HepG2 (cell line): Measurements from ENCODE around the gene GSK3B. TPM values are rescaled to one million over a fixed set of nuclear protein-coding genes. Genes with fewer than 3 reads are reported as not detected.

Experiments used
- ARID4A ChIP-seq: sonication (generic); formaldehyde crosslinking; IDR thresholded peaks from 2 replicates; pipeline ENCODE4 v1.5.0; 2020; ENCODE audit warnings: mild to moderate bottlenecking, missing genetic modification reagents, borderline replicate concordance
- CENPBD1 ChIP-seq: sonication (generic); formaldehyde crosslinking; IDR thresholded peaks from 2 replicates; pipeline ENCODE4 v1.8.0; 2022; ENCODE audit warnings: missing genetic modification reagents, low read depth, mild to moderate bottlenecking, borderline replicate concordance
- MXD1 ChIP-seq: sonication (generic); formaldehyde crosslinking; IDR thresholded peaks from 2 replicates; pipeline ENCODE4 v1.4.0; 2020; ENCODE audit warnings: mild to moderate bottlenecking, missing genetic modification reagents
- MYC ChIP-seq: sonication (generic); formaldehyde crosslinking; IDR thresholded peaks from 2 replicates; pipeline ENCODE4 v1.9.0; 2021; ENCODE audit warnings: missing genetic modification reagents, borderline replicate concordance
- NR2F6 ChIP-seq, 2 experiments: IDR thresholded peaks; 2 replicates each; pipeline ENCODE4 v1.6.1; 2016; ENCODE audit warnings: antibody characterized with exemption in 1 of 2, mild to moderate bottlenecking in 1 of 2
- PTBP1 ChIP-seq: fragments of 200-400 bp; formaldehyde crosslinking; IDR thresholded peaks from 2 replicates; pipeline ENCODE4 v1.6.1; 2018; ENCODE audit warnings: low read length, low read depth; ENCODE audit not compliant: poor library complexity, severe bottlenecking
- SNAPC4 ChIP-seq: sonication (generic); formaldehyde crosslinking; IDR thresholded peaks from 2 replicates; pipeline ENCODE4 v1.4.0; 2020; ENCODE audit warnings: mild to moderate bottlenecking, missing genetic modification reagents
- SOX13 ChIP-seq, 3 experiments: fragments of 450-650 bp in 1 of 3; sonication (generic) in 1 of 3; formaldehyde crosslinking in 1 of 3; IDR thresholded peaks in 2 of 3; conservative IDR thresholded peaks in 1 of 3; 2 replicates each; pipeline versions ENCODE4 v1.5.0 to v1.6.1; 2016 to 2020; ENCODE audit warnings: antibody characterized with exemption in 1 of 3, mild to moderate bottlenecking in 1 of 3, missing compliant biosample characterization in 1 of 3, missing genetic modification reagents in 1 of 3, moderate library complexity in 1 of 3
- TEAD2 ChIP-seq: sonication (generic); formaldehyde crosslinking; IDR thresholded peaks from 2 replicates; pipeline ENCODE4 v1.9.0; 2021; ENCODE audit warnings: missing genetic modification reagents
- TFE3 ChIP-seq: IDR thresholded peaks from 2 replicates; pipeline ENCODE4 v1.6.1; 2016
- ZNF598 ChIP-seq: sonication (generic); formaldehyde crosslinking; IDR thresholded peaks from 2 replicates; pipeline ENCODE4 v1.5.1; 2020; ENCODE audit warnings: mild to moderate bottlenecking, missing genetic modification reagents, borderline replicate concordance
- ZNF724P ChIP-seq: sonication (generic); formaldehyde crosslinking; IDR thresholded peaks from 2 replicates; pipeline ENCODE4 v1.8.0; 2022; ENCODE audit warnings: missing genetic modification reagents, borderline replicate concordance
- ZNF772 ChIP-seq: sonication (generic); formaldehyde crosslinking; IDR thresholded peaks from 2 replicates; pipeline ENCODE4 v1.5.0; 2020; ENCODE audit warnings: mild to moderate bottlenecking, missing genetic modification reagents
- polyA plus RNA-seq, 8 experiments: library from polyadenylated mRNA; depleted of rRNA in 3 of 8; stranded (reverse) in 7 of 8; unstranded in 1 of 8; fragments of >200 nt; fragmentation: Illumina TruSeq in 4 of 8; extraction: Trizol in 4 of 8; gene quantifications; 2 replicates each; pipeline versions ENCODE4 v1.2.1 to v1.2.3, GENCODE V29; 2011 to 2016; ENCODE audit warnings: low read depth in 4 of 8, missing spikeins in 1 of 8, mixed read lengths in 1 of 8; ENCODE audit not compliant: insufficient read depth in 1 of 8
- total RNA-seq, 5 experiments: library from RNA; depleted of rRNA; stranded (reverse); fragments of >200 nt; fragmentation: Illumina TruSeq; extraction: Trizol; gene quantifications; 2 replicates each; pipeline ENCODE4 v1.2.3, GENCODE V29; 2016; ENCODE audit warnings: low read depth in 1 of 5

GSK3B gene
- total and polyA plus RNA-seq, 2 of the 13 experiments (the other 11 are each of a cell fraction or from before 2014, with no cell fraction given): 22.3 to 30.1 TPM

- TF ChIP-seq TFE3 (no peak), SNAPC4 (peak; percentile 78; the same call in 1 of the 2 replicates), ZNF772 (CRISPR knock-in tag) (0 out of 2 replicates have a peak, but pooled peaks have one; percentile 53), ZNF724P (CRISPR knock-in tag) (peak; percentile 50; the same call in 1 of the 2 replicates), ZNF598 (no peak), SOX13 (IDR thresholded peaks at IDR 0.05) (no peak), SOX13 (CRISPR knock-in tag; conservative IDR thresholded peaks at IDR 0.05 in 1 of 2, IDR thresholded peaks at IDR 0.05 in 1 of 2) (no peak; a peak in 1 of 4 replicates), PTBP1 (no peak), CENPBD1 (no peak), MYC (CRISPR knock-in tag) (peak; percentile 23; the same call in 1 of the 2 replicates), MXD1 (peak; percentile 73), NR2F6 (IDR thresholded peaks at IDR 0.05) (no peak), NR2F6 (CRISPR knock-in tag; IDR thresholded peaks at IDR 0.05) (no peak), TEAD2 (no peak), ARID4A (CRISPR knock-in tag) (peak; percentile 86)
These were observed at the start of gene GSK3B (continued) for GRCh38 chr3:120093911-120094775.
